IMR-90 (cell line): Measurements from ENCODE around the gene HINT2. TPM values are rescaled to one million over a fixed set of nuclear protein-coding genes. Genes with fewer than 3 reads are reported as not detected.

Source experiments
- ATAC-seq: fragments of 200-7000 bp; cut with Tn5 transposase; 2 replicates; pipeline ENCODE4 v1.9.1; 2020; ENCODE audit warnings: low read depth, mild to moderate bottlenecking, moderate library complexity
- BruUV-seq: library from RNA; stranded (reverse); fragments of 400-500 nt; replicated peaks from 2 replicates; lab custom pipeline; 2021; lab: Mats Ljungman, UMichigan
- CTCF ChIA-PET: fragments of 300-600 bp; formaldehyde crosslinking; extraction: SDS; loops from one replicate; lab custom pipeline; 2021; ENCODE audit warnings: antibody characterized with exemption; lab: Yijun Ruan, JAX
- POLR2A ChIA-PET: fragments of 300-600 bp; sonication (Branson Sonifier 250); formaldehyde crosslinking; loops from one replicate; lab custom pipeline; 2022; ENCODE audit warnings: antibody characterized with exemption; ENCODE audit not compliant: unreplicated experiment; lab: Charles Lee
- DNase-seq: peaks from one replicate; pipeline ENCODE4 v3.0.0; 2013
- H2AFZ ChIP-seq: replicated peaks from 2 replicates; pipeline ENCODE3; 2013; ENCODE audit warnings: low read length, mild to moderate bottlenecking; ENCODE audit not compliant: poor library complexity
- H2AK5ac ChIP-seq: 2 replicates; pipeline ENCODE4 v1.6.1; 2013; ENCODE audit warnings: low read depth, low read length, inconsistent platforms
- H2AK9ac ChIP-seq: replicated peaks from 2 replicates; pipeline ENCODE3; 2013; ENCODE audit warnings: mild to moderate bottlenecking, low read depth, low read length, moderate library complexity; ENCODE audit not compliant: poor library complexity
- H2BK120ac ChIP-seq: 2 replicates; pipeline ENCODE4 v1.6.1; 2013; ENCODE audit warnings: low read depth, low read length, inconsistent platforms
- H2BK15ac ChIP-seq: 3 replicates; pipeline ENCODE4 v1.6.1; 2013; ENCODE audit warnings: low read depth, low read length, inconsistent platforms
- H2BK20ac ChIP-seq: 2 replicates; pipeline ENCODE4 v1.6.1; 2013; ENCODE audit warnings: low read depth, mild to moderate bottlenecking, inconsistent platforms, low read length, moderate library complexity
- H2BK5ac ChIP-seq: 2 replicates; pipeline ENCODE4 v1.6.1; 2013; ENCODE audit warnings: mild to moderate bottlenecking, low read depth, low read length, inconsistent platforms; ENCODE audit not compliant: poor library complexity, severe bottlenecking
- H3K14ac ChIP-seq: replicated peaks from 2 replicates; pipeline ENCODE4 v1.6.1; 2013; ENCODE audit warnings: low read depth, low read length, inconsistent platforms
- H3K18ac ChIP-seq: 2 replicates; pipeline ENCODE4 v1.6.1; 2013; ENCODE audit warnings: low read depth, low read length, control low read depth
- H3K23ac ChIP-seq: 2 replicates; pipeline ENCODE4 v1.6.1; 2013; ENCODE audit warnings: low read depth, low read length, inconsistent platforms
- H3K27ac ChIP-seq: 2 replicates; pipeline ENCODE4 v1.5.1; 2013; ENCODE audit warnings: mild to moderate bottlenecking, control low read depth, low read length; ENCODE audit not compliant: insufficient read depth
- H3K27me3 ChIP-seq: 2 replicates; pipeline ENCODE4 v1.6.1; 2013; ENCODE audit warnings: low read length; ENCODE audit not compliant: control insufficient read depth, insufficient read depth
- H3K36me3 ChIP-seq: 2 replicates; pipeline ENCODE4 v1.6.1; 2013; ENCODE audit warnings: low read length, mixed read lengths; ENCODE audit not compliant: control insufficient read depth, insufficient read depth
- H3K4ac ChIP-seq: 2 replicates; pipeline ENCODE4 v1.6.1; 2013; ENCODE audit warnings: low read depth, low read length, inconsistent platforms
- H3K4me1 ChIP-seq: 2 replicates; pipeline ENCODE4 v1.6.1; 2013; ENCODE audit warnings: low read length, mixed read lengths; ENCODE audit not compliant: control insufficient read depth, insufficient read depth
- H3K4me2 ChIP-seq: 2 replicates; pipeline ENCODE4 v1.6.1; 2013; ENCODE audit warnings: low read depth, mild to moderate bottlenecking, control low read depth, low read length, moderate library complexity
- H3K4me3 ChIP-seq: 2 replicates; pipeline ENCODE4 v1.5.1; 2013; ENCODE audit warnings: low read depth, mild to moderate bottlenecking, control low read depth, low read length, moderate library complexity; ENCODE audit not compliant: insufficient read depth
- H3K56ac ChIP-seq: 2 replicates; pipeline ENCODE4 v1.6.1; 2013; ENCODE audit warnings: low read length, inconsistent platforms; ENCODE audit not compliant: insufficient read depth; ENCODE audit errors: extremely low read depth
- H3K79me1 ChIP-seq, 2 experiments: 2 replicates each; pipeline ENCODE4 v1.6.1; 2013; ENCODE audit warnings: low read length in 2 of 2, inconsistent platforms in 1 of 2, low read depth in 1 of 2
- H3K9ac ChIP-seq: 2 replicates; pipeline ENCODE4 v1.6.1; 2013; ENCODE audit warnings: low read depth, low read length, control low read depth
- H3K9me1 ChIP-seq: 2 replicates; pipeline ENCODE4 v1.6.1; 2013; ENCODE audit warnings: low read length, inconsistent platforms; ENCODE audit not compliant: insufficient read depth
- H3K9me3 ChIP-seq: 2 replicates; pipeline ENCODE4 v1.6.1; 2013; ENCODE audit warnings: low read length; ENCODE audit not compliant: control insufficient read depth, insufficient read depth
- H4K20me1 ChIP-seq: 2 replicates; pipeline ENCODE4 v1.6.1; 2013; ENCODE audit warnings: low read length, inconsistent platforms; ENCODE audit not compliant: insufficient read depth
- H4K5ac ChIP-seq: 2 replicates; pipeline ENCODE4 v1.6.1; 2013; ENCODE audit warnings: mild to moderate bottlenecking, low read depth, low read length, control low read depth
- H4K8ac ChIP-seq, 2 experiments: 2 replicates each; pipeline ENCODE4 v1.6.1; 2013; ENCODE audit warnings: low read depth in 2 of 2, low read length in 2 of 2, control low read depth in 1 of 2, inconsistent platforms in 1 of 2
- H4K91ac ChIP-seq: 2 replicates; pipeline ENCODE4 v1.6.1; 2013; ENCODE audit warnings: low read depth, low read length, inconsistent platforms; ENCODE audit not compliant: insufficient read depth
- MAFK ChIP-seq: IDR thresholded peaks from 2 replicates; pipeline ENCODE4 v1.6.1; 2012; ENCODE audit warnings: low read depth, low read length, improper control_type of control experiment
- NFE2L2 ChIP-seq: fragments of 150-350 bp; IDR thresholded peaks from 2 replicates; pipeline ENCODE4 v1.6.1; 2016; ENCODE audit warnings: low read depth, mild to moderate bottlenecking, low read length
- RCOR1 ChIP-seq: IDR thresholded peaks from 2 replicates; pipeline ENCODE4 v1.6.1; 2012; ENCODE audit warnings: mild to moderate bottlenecking, low read length, improper control_type of control experiment; ENCODE audit not compliant: insufficient replicate concordance
- WGBS, 2 experiments: methylation state at CpG; one replicate each; pipeline versions ENCODE4 v1.1.5 to v1.1.7; 2013; ENCODE audit warnings: missing lambda C conversion rate in 2 of 2; ENCODE audit not compliant: insufficient read length in 1 of 2; ENCODE audit errors: extremely low coverage in 2 of 2; 5-methylcytosine and 5-hydroxymethylcytosine counted together
- dilution Hi-C: fragments of 300-500 bp; cut with HindIII; formaldehyde crosslinking; loops from one replicate; pipeline ENCODE4 v1.14.3; 2018; ENCODE audit warnings: low sequenced_read_pairs; ENCODE audit not compliant: unreplicated experiment
- in situ Hi-C: fragments of 300-500 bp; cut with MboI; formaldehyde crosslinking; loops from 3 replicates; pipeline ENCODE4 v1.14.3; 2019; ENCODE audit warnings: low sequenced_read_pairs, inconsistent platforms, mixed read lengths
- intact Hi-C: fragments of 100-400 bp; cut with micrococcal nuclease; formaldehyde crosslinking; loops from 2 replicates; pipeline ENCODE4 v1.10.0; 2022
- polyA plus RNA-seq, 3 experiments: library from polyadenylated mRNA; depleted of rRNA; stranded (reverse); fragments of >200 nt; gene quantifications; 2 replicates each; pipeline ENCODE4 v1.2.3, GENCODE V29; 2012; ENCODE audit warnings: low replicate concordance in 1 of 3
- total RNA-seq: library from RNA; depleted of rRNA; stranded (reverse); fragments of >200 nt; gene quantifications from 2 replicates; pipeline ENCODE4 v1.2.3, GENCODE V29; 2012

Gene HINT2
- total and polyA plus RNA-seq, 2 of the 4 experiments (the other 2 are of a cell fraction), result 7.5 to 20.6 TPM

DNA sequence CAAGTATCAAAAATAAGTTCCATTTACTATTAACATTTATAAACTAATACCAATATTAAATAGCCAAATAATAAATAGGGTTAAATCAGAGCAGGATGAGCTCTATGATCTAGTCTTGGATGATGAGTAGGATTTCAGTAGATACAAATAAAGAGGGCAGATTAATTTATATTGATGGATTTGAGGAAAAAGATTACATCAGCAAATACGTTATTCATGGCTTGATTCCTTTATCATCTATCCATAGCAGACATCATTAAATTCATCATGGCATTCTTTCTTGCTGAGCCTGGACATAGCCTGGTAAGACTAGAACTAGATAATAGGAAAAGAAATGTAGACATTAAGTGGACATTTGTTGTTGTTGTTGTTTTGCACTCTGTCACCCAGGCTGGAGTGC, 47.4 kb downstream of the HINT2 start:
- H2AK5ac ChIP-seq, result no peak overlapping the region
- no peak overlapping the region for H2BK20ac ChIP-seq
- H3K23ac ChIP-seq, result no peak overlapping the region
- no CpG with 5 or more reads among the region's 1 CpG for WGBS, 2 experiments
- CTCF ChIA-PET, result no interaction called here
- no TSS peak for BruUV-seq
- POLR2A ChIA-PET, result no interaction called here
- DNase-seq (no peak), ATAC-seq (no peak)
- H2BK5ac ChIP-seq, result no peak overlapping the region
- H2AFZ ChIP-seq, result no peak overlapping the region
- no peak overlapping the region for H3K18ac ChIP-seq
- dilution Hi-C loops (no loop called here), in situ Hi-C loops (no loop called here), intact Hi-C loops (no loop called here)
- peaks cover 1% of the 10 kb centered on the region; the same call in 1 of the 2 replicates for H3K4me1 ChIP-seq
- no peak overlapping the region for H2BK120ac ChIP-seq
- no peak overlapping the region for H4K5ac ChIP-seq
- no peak overlapping the region for H3K27ac ChIP-seq
- H3K4me3 ChIP-seq, result no peak overlapping the region
- no peak overlapping the region for H3K4ac ChIP-seq
- H3K56ac ChIP-seq, result no peak overlapping the region
- no peak overlapping the region for H3K14ac ChIP-seq
- peaks cover 26% of the 10 kb centered on the region for H3K27me3 ChIP-seq
- H2BK15ac ChIP-seq, result no peak overlapping the region
- no peak overlapping the region for H3K9ac ChIP-seq
- H2AK9ac ChIP-seq, result no peak overlapping the region
- no peaks in the 10 kb centered on the region for H4K20me1 ChIP-seq
- H3K9me1 ChIP-seq, result no peaks in the 10 kb centered on the region
- no peaks in the 10 kb centered on the region for H3K36me3 ChIP-seq
- H4K91ac ChIP-seq, result no peak overlapping the region
- H3K79me1 ChIP-seq, result no peaks in the 10 kb centered on the region
- TF ChIP-seq MAFK (peak; percentile 61), RCOR1 (no peak), NFE2L2 (no peak)
- no peak overlapping the region for H3K4me2 ChIP-seq
- H3K9me3 ChIP-seq, result no peaks in the 10 kb centered on the region
- H4K8ac ChIP-seq, result no peak overlapping the region
